ENCODE results near the gene FAM25A.
"Not testable (repeated sequence)": the region's sequence is repeated elsewhere in the genome, so short reads cannot be mapped to it uniquely, and the experiment has no call there.

Gene FAM25A

DNA sequence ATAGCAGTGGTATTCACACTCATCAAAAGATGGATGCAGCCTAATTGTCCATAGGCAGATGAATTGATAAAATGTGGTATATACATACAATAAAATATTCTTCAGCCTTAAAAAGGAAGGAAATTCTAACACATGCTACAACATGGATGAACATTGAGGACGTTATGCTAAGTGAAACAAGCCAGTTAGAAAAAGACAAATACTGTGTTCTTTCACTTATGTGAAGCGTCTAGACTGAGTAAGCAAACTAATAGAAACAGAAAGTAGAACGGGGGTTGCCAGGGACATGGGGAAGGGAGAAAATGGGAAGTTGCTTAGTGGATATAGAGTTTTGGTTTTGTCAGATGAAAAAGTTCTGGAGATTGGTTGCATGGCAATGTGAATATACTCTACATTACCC lies 6.6 kb upstream of the FAM25A start:
- DNase-seq = not testable (repeated sequence)

DNA sequence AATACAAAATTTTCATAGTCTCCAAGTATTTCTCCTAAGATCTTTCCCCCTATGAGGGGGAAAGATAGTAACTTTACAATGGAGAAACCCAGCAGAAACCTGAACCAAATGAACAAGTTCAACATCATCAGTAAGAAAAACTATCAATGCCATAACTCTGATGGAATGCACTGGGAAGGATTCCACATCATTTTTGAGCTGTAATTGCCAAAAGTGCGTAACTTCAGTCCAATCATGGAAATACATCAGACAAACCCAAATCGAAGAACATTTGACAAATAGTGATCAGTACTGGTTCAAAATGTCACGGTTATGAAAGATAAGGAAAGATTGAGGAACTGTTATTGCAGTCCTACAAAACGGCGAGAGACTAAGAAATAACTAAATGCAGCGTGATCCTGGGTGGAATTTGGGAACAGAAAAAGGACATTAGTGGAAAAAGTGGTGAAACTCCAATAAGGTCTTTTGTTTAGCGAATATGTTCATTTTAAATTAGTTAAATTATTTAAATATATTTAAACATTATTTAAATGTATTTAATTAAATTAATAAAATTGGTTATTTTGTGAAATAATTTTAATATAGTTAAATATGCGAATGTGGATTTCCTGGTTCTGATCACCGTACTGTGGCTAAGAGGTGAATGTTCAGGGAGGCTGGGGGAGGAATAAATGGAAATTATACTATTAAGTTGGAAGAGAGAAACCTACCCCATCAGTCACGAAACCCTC lies 4.9 kb upstream of the FAM25A start:
- not testable (repeated sequence) for DNase-seq

DNA sequence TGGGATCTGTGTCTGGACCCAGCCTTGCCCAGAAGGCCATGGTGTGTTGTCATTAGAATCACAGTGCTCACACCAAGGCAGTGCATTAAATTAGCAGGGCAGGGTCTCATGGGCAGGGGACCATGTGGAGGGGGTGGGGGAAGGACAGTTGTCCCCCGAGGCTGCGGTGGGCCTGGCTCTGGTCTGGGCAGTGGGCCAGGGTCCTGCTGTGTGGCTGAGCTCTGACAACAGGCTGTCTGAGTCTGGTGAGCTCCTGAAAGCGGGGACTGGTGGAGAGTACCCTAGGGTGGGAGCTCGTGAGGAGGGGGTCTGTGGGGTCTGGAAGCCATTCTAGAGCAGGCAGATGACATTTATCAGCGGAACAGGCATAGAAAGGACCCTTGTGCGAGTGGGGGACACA lies 2.0 kb upstream of the FAM25A start:
- DNase-seq = not testable (repeated sequence)

DNA sequence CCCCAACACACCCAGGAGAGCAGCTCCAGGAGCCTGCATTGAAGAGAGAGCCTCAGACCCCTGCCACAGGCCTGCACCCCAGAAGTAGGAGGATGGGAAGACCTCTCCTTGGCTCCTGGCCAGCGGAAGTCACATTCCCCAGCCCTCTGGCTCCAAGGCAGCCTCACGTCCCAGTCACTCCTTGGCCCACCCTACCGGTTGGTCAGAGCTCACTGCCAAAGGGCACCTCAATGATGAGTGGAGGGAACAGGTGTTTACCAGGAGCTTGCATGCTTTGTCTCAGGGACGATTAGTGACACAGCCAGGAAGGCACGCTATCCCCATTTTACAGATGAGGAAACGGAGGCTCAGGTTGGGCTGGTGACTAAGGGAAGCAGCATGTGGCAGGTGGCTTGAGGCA lies 1.0 kb upstream of the FAM25A start:
- DNase-seq = not testable (repeated sequence)

DNA sequence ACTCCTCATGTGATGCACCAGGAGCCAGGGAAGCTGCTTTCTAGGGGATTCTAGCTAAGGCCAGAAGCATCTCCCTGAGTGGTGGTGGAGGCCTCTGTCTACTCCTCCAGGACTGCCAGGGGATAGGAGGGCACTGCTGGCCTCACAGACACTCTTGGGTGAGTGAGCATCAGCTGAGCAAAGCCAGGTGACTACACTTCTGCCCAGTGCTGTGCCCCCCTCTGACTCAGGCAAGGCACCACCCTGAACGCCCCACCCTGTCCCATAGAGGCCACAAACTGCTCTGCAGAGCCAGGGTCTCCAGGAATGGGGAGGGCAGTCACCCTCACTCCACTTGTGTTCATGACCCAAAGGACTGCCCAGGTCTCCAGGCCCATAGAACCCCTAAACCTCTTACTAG lies 590 bp upstream of the FAM25A start:
- DNase-seq = not testable (repeated sequence)

DNA sequence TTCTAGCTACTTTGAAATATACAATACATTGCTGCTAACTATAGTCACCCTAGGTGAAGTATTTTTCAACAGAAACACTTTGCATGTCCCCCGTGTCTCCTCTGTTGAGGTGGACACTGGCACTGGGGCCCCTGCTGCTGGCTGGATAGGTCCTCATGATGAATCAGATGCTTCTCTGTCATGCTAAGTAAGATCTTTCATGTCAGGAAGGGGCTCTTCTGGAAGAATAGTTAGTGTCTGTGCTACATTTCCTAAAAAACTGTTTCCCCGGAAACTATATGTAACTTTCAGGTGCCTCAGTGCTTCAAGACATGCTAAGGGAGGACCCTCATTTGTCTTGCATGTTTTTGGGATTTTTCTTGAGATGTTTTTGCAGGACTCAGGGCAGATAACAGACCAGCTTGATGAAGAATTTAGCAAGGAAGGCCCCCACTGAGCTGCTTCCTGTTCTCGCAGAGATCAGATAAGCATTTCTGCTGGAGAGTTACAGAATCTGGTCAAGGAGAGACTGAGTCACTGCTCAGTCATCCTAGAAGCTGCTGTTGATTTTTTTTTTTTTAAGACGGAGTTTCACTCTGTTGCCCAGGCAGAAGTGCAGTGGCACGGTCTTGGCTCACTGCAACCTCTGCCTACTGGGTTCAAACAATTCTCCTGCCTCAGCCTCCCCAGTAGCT lies 5.3 kb downstream of the FAM25A start:
- DNase-seq = peak; percentile 52 to 77

DNA sequence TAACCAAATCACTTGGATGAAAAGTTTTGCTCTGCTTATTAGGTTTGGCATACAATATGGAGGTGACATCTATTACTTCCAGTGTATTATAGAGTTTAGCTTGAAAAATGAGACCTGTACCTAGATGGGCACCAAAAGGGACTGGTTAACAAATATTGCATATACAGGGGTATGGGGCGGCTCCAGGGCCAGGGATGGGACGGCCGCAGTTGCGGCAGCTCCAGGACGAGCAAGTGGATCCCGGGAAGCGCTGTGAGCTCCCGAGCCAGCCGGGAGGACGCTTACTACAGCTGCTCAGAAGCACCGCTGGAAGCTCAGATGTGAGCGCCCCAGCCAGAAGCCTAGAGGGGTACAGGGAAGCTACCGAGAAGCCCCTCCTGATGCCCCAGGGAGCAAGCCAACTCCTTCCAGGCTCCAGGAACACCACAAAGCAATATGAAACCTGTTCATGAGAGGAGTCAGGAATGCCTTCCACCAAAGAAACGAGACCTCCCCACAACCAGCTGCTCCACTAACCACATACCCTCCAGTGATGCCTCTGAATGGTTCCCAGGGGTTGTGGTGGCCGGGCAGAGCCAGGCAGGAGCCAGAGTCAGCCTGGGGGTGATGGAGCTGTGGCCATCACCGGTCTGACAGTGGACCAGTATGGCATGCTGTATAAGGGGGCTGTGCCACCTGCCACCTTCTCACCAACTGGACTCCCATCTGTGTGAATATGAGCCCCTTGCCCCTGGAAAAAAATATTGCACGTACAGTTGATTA lies 6.8 kb downstream of the FAM25A start:
- not testable (repeated sequence) for DNase-seq

DNA sequence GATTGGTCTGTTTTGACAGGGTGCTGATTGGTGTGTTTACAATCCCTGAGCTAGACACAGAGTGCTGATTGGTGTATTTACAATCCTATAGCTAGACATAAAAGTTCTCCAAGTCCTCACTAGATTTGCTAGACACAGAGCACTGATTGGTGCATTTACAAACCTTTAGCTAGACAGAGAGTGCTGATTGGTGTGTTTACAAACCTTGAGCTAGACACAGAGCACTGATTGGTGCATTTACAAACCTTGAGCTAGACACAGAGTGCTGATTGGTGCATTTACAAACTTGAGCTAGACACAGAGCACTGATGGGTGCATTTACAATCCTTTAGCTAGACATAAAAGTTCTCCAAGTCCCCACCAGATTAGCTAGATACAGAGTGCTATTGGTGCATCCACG lies 10.3 kb downstream of the FAM25A start:
- not testable (repeated sequence) for DNase-seq

DNA sequence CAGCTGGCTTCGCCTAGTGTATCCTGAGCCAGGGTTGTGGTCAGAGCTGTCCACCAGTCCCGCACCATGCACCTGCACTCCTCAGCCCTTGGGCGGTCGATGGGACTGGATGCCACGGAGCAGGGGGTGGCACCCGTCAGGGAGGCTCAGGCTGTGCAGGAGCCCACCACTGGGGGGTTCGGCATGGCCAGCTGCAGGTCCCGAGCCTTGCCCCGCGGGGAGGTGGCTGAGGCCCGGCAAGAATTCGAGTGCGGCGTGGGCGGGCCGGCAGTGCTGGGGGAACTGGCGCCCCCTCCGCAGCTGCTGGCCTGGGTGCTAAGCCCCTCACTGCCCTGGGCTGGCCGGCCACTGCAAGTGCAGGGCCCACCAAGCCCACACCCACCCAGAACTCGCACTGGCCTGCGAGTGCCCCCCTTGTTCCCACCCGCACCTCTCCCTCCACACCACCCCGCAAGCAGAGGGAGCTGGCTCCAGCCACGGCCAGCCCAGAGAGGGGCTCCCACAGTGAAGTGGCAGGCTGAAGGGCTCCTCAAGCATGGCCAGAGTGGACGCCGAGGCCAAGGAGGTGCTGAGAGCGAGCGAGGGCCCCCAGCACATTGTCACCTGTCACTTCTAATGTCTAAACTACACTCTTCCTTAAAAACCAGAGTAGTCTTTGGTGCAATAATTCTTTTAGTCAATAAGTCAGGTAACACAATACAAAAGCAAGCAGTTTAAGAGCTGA lies 11.0 kb downstream of the FAM25A start:
- DNase-seq = no peak

DNA sequence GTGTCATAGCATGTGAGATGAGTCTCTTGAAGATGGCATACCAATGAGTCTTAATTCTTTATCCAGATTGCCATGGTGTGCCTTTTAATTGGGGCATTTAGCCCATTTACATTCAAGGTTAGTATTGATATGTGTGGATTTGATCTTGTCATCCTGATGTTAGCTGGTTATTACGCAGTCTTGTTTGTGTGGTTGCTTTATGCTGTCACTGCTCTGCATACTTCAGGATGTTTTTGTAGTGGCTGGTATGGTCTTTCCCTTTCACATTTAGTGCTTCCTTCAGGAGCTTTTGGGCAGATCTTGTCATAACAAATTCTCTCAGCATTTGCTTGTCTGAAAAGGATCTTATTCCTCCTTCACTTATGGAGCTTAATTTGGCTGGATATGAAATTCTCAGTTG lies 16.5 kb downstream of the FAM25A start:
- DNase-seq = no peak

DNA sequence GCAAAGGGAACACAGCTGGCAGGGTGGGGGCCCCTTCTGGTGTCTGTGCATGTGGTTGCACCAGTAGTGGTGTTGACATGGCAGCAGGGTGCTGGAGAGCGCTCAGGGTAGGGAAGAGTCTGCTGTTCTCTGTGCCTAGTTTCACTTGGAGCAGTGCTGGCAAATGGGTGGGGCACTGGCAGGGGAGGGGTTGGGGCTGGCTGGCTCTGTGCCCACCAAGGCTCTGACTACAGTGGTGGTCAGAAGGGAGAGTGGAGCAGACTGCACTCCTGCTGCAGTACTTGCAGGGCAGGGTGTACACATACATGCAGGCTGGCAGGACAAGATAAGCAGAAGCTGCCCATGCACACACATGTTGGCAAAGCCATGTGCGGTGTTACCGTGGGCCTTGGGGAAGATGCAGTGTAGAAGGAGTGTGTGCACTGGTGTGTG lies 18.2 kb downstream of the FAM25A start:
- DNase-seq = no peak

DNA sequence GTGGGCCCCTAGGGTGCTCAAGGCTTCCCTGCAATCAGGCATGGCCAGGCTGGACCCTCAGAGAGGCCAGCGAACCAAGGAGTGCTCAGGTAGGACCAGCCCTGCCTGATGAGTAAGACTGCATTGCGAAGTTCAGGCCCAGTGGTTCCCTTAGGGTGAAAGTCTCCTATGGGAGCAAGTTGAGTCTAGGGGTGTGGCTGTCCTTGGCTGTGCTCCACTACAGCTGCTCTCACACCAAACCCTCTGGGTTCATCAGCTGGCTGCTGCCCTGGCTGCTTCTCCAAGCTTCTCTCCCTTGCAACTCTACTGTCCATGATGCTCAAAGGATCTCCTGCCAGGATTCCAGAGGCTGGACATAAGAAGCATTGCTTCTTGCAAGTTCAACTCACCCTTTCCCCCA lies 18.7 kb downstream of the FAM25A start:
- DNase-seq = no peak

DNA sequence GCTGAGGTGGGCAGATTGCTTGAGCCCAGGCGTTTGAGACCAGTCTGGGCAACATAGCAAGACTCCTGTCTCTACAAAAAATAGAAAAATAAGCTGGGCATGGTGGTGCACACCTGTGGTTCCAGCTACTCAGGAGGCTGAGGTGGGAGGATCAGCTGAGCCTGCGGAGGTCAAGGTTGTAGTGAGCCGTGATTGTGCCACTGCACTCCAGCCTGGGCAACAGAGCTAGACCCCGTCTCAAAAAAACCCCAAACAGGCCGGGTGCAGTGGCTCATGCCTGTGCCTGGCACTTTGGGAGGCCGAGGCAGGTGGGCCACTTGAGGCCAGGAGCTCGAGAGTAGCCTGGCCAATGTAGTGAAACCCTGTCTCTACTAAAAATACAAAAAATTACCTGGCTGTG lies 23.5 kb downstream of the FAM25A start:
- DNase-seq = not testable (repeated sequence)

DNA sequence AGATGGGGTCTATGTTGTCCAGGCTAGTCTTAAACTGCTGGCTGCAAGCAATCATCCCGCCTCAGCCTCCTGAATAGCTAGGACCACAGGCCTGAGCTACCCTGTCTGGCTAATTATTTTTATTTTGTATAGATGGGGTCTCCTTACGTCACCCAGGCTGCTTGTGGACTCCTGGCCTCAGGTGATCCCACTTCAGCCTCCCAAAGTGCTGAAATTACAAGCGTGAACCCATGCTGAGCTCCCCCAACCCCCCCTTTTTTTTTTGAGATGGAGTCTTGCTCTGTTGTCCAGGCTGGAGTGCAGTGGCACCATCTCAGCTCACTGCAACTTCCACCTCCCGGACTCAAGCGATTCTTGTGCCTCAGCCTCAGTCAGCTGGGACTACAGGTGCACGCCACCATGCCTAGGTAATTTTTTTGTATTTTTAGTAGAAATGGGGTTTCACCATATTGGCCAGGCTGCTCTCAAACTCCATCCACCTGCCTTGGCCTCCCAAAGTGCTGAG lies 25.4 kb downstream of the FAM25A start:
- DNase-seq = no peak

DNA sequence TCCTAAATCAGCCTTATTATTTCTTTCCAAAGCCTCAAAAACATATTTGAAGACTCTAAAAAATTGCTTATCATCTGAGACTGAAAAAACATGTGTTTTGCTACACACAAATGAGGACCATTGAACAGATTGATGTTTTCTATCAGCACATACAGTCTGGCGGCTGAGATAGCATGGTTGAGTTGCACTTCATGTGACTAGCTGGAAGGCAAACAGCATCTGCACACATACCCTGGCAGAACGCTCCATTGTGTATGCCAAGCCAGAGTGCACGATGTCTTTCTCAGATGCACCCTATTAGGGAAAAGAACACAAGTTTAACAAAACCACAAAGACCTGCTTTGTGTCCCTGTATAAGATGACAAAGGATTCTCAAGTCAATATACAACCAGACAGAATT lies 33.0 kb downstream of the FAM25A start:
- DNase-seq = no peak

DNA sequence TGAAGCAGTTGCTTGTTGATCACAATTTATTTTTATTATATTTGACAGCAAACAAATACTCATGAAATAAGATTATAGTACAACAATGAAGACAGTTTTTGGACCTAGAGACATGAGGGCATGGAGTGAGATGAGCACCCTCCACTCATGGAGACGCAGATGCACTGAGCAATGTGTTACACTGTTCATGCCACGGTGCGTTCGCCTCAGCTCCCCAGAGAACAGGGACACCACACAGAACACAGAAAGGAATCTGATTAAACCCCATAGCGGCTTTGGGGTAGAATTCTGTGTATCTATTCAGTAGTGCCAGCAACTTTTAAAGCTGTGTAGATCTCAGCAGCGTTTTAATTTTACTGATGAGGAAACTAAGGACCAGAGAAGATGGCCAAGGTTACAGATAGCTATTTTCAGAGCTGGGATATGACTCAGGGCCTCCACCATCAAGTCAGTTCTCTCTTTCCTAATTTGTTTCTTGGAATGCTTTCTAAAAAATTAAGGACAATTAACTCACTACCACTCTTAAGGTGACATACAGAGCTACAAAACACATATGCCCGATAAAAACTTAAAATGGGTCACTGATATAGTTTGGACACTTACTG lies 33.6 kb downstream of the FAM25A start:
- no peak for DNase-seq

DNA sequence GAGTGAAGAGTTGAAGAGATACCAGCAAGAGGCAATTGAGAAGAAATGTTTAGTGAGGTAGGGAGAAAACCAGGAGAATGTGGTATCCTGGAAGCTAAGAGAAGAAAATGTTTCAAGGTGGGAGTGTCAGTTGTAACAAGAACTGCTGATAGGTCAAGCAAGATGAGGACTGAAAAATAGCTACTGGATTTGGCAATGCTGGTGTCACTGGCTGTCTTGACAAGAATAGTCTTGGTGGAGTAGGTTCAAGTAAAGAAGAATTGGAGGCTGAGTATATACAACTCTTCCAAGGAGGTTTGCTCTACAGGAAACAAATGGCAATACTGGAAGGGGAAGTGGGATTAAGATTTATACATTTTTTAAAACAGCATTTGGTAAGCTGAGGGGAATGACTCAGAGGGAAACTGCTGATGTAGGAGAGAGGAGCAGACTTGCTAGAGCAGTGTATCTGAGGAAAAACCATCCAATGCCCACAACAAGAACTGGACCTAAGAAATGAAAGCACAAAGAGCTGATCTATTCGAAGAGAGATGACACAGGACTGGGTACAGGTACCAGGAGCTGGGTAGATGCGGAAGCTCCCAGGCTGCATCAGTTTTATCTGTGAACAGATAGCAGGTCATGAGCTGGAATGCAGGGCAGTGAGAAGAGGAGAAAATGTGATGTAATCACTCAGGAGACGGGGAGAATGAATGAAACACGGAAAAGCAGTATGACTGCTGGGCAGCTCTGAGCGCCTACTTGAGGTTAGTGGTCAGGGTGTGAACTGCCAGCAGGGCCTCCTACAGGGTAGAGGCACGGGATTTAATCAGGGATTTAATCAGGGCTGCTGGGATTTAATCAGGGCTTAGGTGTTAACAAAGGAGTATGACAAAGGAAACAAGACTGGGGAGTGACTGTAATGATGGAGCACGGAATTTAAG lies 34.5 kb downstream of the FAM25A start:
- no peak for DNase-seq

DNA sequence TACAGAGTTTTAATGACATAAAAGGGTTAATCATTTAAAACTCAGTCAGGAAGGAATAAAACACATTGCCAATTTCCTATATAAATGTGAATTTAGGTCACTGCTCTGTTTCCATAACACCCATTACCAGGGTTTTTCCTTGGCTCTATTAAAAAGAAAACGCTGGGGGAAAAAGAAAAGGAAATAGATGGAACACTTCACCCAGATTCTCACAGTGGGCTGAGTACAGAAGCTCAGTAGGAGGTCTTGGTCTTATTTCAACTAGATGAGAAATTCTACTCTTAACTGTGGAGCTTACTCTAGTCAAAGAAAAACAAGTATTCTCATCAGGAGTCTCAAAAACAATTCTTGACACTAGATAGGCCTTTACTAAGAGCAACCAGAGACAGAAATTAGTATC lies 38.1 kb downstream of the FAM25A start:
- no peak for DNase-seq

DNA sequence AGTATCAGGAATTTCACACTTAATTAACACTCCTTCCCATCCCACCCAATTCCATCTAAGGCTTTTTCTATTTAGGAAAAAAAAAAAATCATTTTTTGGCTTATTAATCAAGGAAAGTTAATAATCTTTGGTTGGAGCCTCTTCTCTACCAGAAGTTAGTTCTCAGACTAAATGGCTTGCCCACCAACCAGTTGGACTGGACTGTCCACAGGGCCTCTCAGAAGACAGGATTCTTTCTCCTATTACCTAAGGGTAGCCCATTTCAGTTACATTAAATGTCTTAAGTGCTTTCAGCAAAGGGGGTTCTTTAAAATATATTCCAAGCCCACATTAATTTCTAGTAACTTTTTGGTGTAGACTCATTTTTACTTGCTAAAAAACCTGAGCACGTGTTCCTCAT lies 39.3 kb downstream of the FAM25A start:
- no peak for DNase-seq

DNA sequence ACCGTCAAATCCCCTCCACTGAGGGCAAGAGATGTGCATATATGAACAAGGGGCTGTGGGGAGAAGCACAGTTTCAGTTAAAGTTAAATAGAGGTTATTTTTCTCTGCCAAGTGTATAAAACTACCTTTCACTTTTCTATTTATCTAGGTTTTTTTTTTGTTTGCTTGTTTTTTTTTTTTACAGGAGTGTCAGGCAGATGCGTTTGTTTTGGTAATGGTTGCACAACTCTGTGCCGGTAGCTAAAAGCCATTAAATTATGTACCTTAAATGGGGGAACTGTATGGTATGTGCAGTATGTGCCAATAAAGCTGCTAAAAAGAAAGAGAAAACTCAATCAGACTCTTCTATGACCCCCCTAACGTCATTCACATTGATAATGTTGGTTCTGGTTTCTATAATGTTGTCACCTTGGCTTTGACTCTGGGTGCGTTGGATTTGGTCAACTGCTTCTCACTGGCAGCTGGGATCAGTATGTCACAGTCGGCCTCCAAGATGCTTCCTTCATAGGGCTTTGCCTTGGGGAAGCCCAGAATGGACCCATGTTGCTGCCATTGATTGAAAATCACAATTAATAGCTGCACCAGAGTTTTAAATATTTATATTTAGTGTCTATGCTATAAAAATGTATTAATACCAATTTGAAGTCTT lies 40.3 kb downstream of the FAM25A start:
- DNase-seq = no peak

DNA sequence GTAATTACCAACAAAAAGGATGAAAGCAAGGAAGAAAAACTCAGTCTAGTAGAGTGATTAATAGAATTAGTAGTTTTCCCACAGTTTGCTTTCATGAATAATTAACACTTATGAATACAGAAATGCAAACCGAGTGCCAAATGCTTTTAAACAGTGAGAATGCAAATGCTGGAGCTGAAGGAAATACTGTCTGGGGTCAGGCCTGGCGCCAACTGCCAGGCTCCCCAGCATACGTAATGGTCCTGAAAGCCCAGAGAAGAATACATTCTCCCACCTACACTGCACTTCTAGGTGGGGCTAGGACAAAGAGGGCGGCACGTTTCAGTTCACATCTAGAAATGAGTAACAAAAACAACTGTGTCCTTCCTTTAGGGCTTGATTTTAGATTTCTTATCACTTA lies 44.6 kb downstream of the FAM25A start:
- no peak for DNase-seq

Measured in SW 1271 (cell line).